Liver (tissue), 9 donors: ENCODE measurements around the gene HES5. TPM values are rescaled to one million over a fixed set of nuclear protein-coding genes. Genes with fewer than 3 reads are reported as not detected.

Experiments
- DNase-seq: peaks from one replicate; pipeline ENCODE4 v3.0.0-alpha.2; 2017; ENCODE audit warnings: low spot score
- H3K27ac ChIP-seq, 2 donors: one replicate each; pipeline ENCODE4 v1.7.0; 2013; ENCODE audit warnings: inconsistent platforms in 2 of 2, low read length in 2 of 2, control low read depth in 1 of 2, low read depth in 1 of 2, mild to moderate bottlenecking in 1 of 2
- H3K27me3 ChIP-seq, 4 donors: one replicate each; pipeline versions ENCODE4 v1.6.1 to v1.7.0; 2013; ENCODE audit warnings: low read length in 3 of 4, inconsistent platforms in 1 of 4, mild to moderate bottlenecking in 1 of 4, moderate library complexity in 1 of 4; ENCODE audit not compliant: control insufficient read depth in 4 of 4, insufficient read depth in 4 of 4
- H3K36me3 ChIP-seq, 4 donors: one replicate each; pipeline versions ENCODE4 v1.6.1 to v1.7.0; 2013; ENCODE audit warnings: low read length in 3 of 4, mild to moderate bottlenecking in 3 of 4, low read depth in 1 of 4, moderate library complexity in 1 of 4; ENCODE audit not compliant: control insufficient read depth in 4 of 4, insufficient read depth in 3 of 4
- H3K4me1 ChIP-seq, 4 donors: one replicate each; pipeline versions ENCODE4 v1.6.1 to v1.7.0; 2013; ENCODE audit warnings: low read length in 3 of 4, mild to moderate bottlenecking in 3 of 4, moderate library complexity in 1 of 4; ENCODE audit not compliant: control insufficient read depth in 4 of 4, insufficient read depth in 4 of 4
- H3K4me3 ChIP-seq, 3 donors: one replicate each; pipeline versions ENCODE4 v1.6.1 to v1.7.0; 2013; ENCODE audit warnings: low read length in 3 of 3, control low read depth in 1 of 3, low read depth in 1 of 3, mild to moderate bottlenecking in 1 of 3
- H3K9ac ChIP-seq, 2 donors: one replicate each; pipeline ENCODE4 v1.7.0; 2013; ENCODE audit warnings: low read length in 2 of 2, mild to moderate bottlenecking in 2 of 2, moderate library complexity in 2 of 2, control low read depth in 1 of 2, low read depth in 1 of 2
- H3K9me3 ChIP-seq, 4 donors: one replicate each; pipeline versions ENCODE4 v1.6.1 to v1.7.0; 2013; ENCODE audit warnings: low read length in 3 of 4; ENCODE audit not compliant: control insufficient read depth in 4 of 4
- ATF3 ChIP-seq: IDR thresholded peaks from 2 replicates; pipeline ENCODE4 v1.6.1; 2016; ENCODE audit warnings: antibody characterized with exemption
- EGR1 ChIP-seq, 2 donors: IDR thresholded peaks; 2 replicates each; pipeline ENCODE4 v1.6.1; 2016 to 2018; ENCODE audit warnings: antibody characterized with exemption in 2 of 2, low read depth in 2 of 2
- FOXA1 ChIP-seq: IDR thresholded peaks from 2 replicates; pipeline ENCODE4 v1.6.1; 2016; ENCODE audit warnings: antibody characterized with exemption
- FOXA2 ChIP-seq: IDR thresholded peaks from 2 replicates; pipeline ENCODE4 v1.6.1; 2016; ENCODE audit warnings: antibody characterized with exemption
- GABPA ChIP-seq, 2 donors: IDR thresholded peaks in 1 of 2; conservative IDR thresholded peaks in 1 of 2; 2 replicates each; pipeline ENCODE4 v1.6.1; 2016; ENCODE audit warnings: antibody characterized with exemption in 2 of 2, mild to moderate bottlenecking in 1 of 2, moderate library complexity in 1 of 2
- HNF4A ChIP-seq, 2 donors: conservative IDR thresholded peaks; 2 replicates each; pipeline ENCODE4 v1.6.1; 2016; ENCODE audit warnings: antibody characterized with exemption in 2 of 2, mild to moderate bottlenecking in 2 of 2
- HNF4G ChIP-seq: IDR thresholded peaks from 2 replicates; pipeline ENCODE4 v1.6.1; 2016; ENCODE audit warnings: antibody characterized with exemption
- JUND ChIP-seq, 2 donors: IDR thresholded peaks; 2 replicates each; pipeline ENCODE4 v1.6.1; 2016; ENCODE audit warnings: antibody characterized with exemption in 2 of 2
- MAX ChIP-seq: IDR thresholded peaks from 2 replicates; pipeline ENCODE4 v1.6.1; 2016; ENCODE audit warnings: antibody characterized with exemption
- NR2F2 ChIP-seq: IDR thresholded peaks from 2 replicates; pipeline ENCODE4 v1.6.1; 2016; ENCODE audit warnings: antibody characterized with exemption
- RAD21 ChIP-seq, 2 donors: IDR thresholded peaks; 2 replicates each; pipeline ENCODE4 v1.6.1; 2016; ENCODE audit warnings: antibody characterized with exemption in 2 of 2, mild to moderate bottlenecking in 2 of 2
- RXRA ChIP-seq, 2 donors: IDR thresholded peaks; 2 replicates each; pipeline ENCODE4 v1.6.1; 2017 to 2018; ENCODE audit warnings: antibody characterized with exemption in 2 of 2, mild to moderate bottlenecking in 1 of 2
- SP1 ChIP-seq: IDR thresholded peaks from 2 replicates; pipeline ENCODE4 v1.6.1; 2018; ENCODE audit warnings: antibody characterized with exemption, mild to moderate bottlenecking
- TAF1 ChIP-seq: conservative IDR thresholded peaks from 2 replicates; pipeline ENCODE4 v1.6.1; 2016; ENCODE audit warnings: antibody characterized with exemption, mild to moderate bottlenecking
- YY1 ChIP-seq: IDR thresholded peaks from 2 replicates; pipeline ENCODE4 v1.6.1; 2016; ENCODE audit warnings: antibody characterized with exemption, mild to moderate bottlenecking
- WGBS: extraction: QIAGEN DNeasy Blood & Tissue Kit; methylation state at CpG from one replicate; pipeline ENCODE4 v1.1.7; 2013; 5-methylcytosine and 5-hydroxymethylcytosine counted together
- polyA plus RNA-seq, 2 donors: library from polyadenylated mRNA; stranded (reverse) in 1 of 2; unstranded in 1 of 2; fragments of 200-250 nt in 1 of 2; fragments of >200 nt in 1 of 2; fragmentation: Nextera tagmentation in 1 of 2; extraction: Ambion mirVana in 1 of 2; gene quantifications; one replicate each; pipeline versions ENCODE4 v1.2.1 to v1.2.3, GENCODE V29; 2013 to 2015
- total RNA-seq, 2 donors: library from RNA; depleted of rRNA; stranded (reverse); fragments of >200 nt; gene quantifications; one replicate each; pipeline ENCODE4 v1.2.3, GENCODE V29; 2014
- TF ChIP-seq, protein P1 (sequence below): IDR thresholded peaks from 2 replicates; pipeline ENCODE4 v1.6.1; 2016; ENCODE audit warnings: antibody characterized with exemption
- TF ChIP-seq, protein P2 (sequence below): fragments of 150-350 bp; IDR thresholded peaks from 2 replicates; pipeline ENCODE4 v1.5.1; 2017; ENCODE audit warnings: improper control_type of control experiment, low read depth, low read length; ENCODE audit not compliant: missing input control
- donor health status: healthy.
- donor health status: healthy.
- donor health status: healthy.
- donor health status: healthy.
- donor health status: healthy.

Gene HES5
- total and polyA plus RNA-seq, 4 donors: 0.08 to 0.93 TPM; not detected in 2

GRCh38 chr1:2516124-2516523 lies 13.9 kb downstream of the HES5 start:
- WGBS: 96% methylated on average over 17 of the region's 17 CpGs
- no peak for DNase-seq
- H3K4me1 ChIP-seq: no peaks in the 10 kb centered on the region
- H3K36me3 ChIP-seq: peaks cover 31 to 89% (median 48%) of the 10 kb centered on the region in 4 donors
- H3K4me3 ChIP-seq: no peak overlapping the region
- no peaks in the 10 kb centered on the region for H3K9me3 ChIP-seq
- H3K27me3 ChIP-seq: no peaks in the 10 kb centered on the region
- no peak overlapping the region for H3K27ac ChIP-seq
- TF ChIP-seq HNF4G: no peak
- TF ChIP-seq MAX: no peak
- no peak for TF ChIP-seq NR2F2
- no peak for TF ChIP-seq RXRA (IDR thresholded peaks at IDR 0.05)
- TF ChIP-seq, protein P1, sequence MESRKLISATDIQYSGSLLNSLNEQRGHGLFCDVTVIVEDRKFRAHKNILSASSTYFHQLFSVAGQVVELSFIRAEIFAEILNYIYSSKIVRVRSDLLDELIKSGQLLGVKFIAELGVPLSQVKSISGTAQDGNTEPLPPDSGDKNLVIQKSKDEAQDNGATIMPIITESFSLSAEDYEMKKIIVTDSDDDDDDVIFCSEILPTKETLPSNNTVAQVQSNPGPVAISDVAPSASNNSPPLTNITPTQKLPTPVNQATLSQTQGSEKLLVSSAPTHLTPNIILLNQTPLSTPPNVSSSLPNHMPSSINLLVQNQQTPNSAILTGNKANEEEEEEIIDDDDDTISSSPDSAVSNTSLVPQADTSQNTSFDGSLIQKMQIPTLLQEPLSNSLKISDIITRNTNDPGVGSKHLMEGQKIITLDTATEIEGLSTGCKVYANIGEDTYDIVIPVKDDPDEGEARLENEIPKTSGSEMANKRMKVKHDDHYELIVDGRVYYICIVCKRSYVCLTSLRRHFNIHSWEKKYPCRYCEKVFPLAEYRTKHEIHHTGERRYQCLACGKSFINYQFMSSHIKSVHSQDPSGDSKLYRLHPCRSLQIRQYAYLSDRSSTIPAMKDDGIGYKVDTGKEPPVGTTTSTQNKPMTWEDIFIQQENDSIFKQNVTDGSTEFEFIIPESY: no peak
- TF ChIP-seq YY1: no peak
- TF ChIP-seq TAF1: no peak
- TF ChIP-seq SP1: no peak
- no peak for TF ChIP-seq FOXA1
- no peak overlapping the region for H3K9ac ChIP-seq

DNA sequence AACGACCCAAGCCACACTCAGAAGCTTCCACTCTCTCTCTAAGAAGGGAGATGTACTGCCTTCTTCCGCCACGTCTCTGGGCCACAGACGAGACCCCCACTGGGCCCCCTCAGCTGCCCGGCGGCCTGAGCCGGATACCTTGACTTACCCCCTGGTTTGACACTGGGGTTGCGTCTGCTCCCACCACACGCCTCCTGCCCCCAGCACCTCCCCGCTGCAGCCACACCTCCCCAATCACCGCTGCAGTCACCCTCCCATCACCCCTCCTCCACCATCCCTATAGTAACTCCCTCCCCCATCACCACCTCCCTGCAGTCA lies 14.3 kb downstream of the HES5 start:
- TF ChIP-seq, protein P2, sequence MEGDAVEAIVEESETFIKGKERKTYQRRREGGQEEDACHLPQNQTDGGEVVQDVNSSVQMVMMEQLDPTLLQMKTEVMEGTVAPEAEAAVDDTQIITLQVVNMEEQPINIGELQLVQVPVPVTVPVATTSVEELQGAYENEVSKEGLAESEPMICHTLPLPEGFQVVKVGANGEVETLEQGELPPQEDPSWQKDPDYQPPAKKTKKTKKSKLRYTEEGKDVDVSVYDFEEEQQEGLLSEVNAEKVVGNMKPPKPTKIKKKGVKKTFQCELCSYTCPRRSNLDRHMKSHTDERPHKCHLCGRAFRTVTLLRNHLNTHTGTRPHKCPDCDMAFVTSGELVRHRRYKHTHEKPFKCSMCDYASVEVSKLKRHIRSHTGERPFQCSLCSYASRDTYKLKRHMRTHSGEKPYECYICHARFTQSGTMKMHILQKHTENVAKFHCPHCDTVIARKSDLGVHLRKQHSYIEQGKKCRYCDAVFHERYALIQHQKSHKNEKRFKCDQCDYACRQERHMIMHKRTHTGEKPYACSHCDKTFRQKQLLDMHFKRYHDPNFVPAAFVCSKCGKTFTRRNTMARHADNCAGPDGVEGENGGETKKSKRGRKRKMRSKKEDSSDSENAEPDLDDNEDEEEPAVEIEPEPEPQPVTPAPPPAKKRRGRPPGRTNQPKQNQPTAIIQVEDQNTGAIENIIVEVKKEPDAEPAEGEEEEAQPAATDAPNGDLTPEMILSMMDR: no peak
- TF ChIP-seq HNF4G: no peak
- no peak for TF ChIP-seq EGR1 (IDR thresholded peaks at IDR 0.05; ENCODE audit: low read depth in 2 of 2)
- no peak for TF ChIP-seq FOXA2
- no peak for TF ChIP-seq RAD21 (IDR thresholded peaks at IDR 0.05)
- 97% methylated on average over 11 of the region's 11 CpGs for WGBS
- Histone ChIP-seq H3K27me3 (no peaks in the 10 kb centered on the region), H3K36me3 (peaks cover 27 to 91% (median 47%) of the 10 kb centered on the region in 4 donors), H3K9ac (no peak overlapping the region), H3K4me1 (no peaks in the 10 kb centered on the region), H3K4me3 (no peak overlapping the region), H3K9me3 (no peaks in the 10 kb centered on the region), H3K27ac (no peak overlapping the region)
- no peak for DNase-seq

- H3K9me3 ChIP-seq: no peaks in the 10 kb centered on the region
- TF ChIP-seq, protein P1: no peak
- TF ChIP-seq ATF3 (no peak), JUND (IDR thresholded peaks at IDR 0.05) (no peak), EGR1 (IDR thresholded peaks at IDR 0.05; ENCODE audit: low read depth in 2 of 2) (no peak), HNF4A (conservative IDR thresholded peaks at IDR 0.05) (no peak), FOXA1 (no peak), SP1 (no peak), MAX (no peak), RAD21 (IDR thresholded peaks at IDR 0.05) (no peak), YY1 (no peak), NR2F2 (no peak), GABPA (IDR thresholded peaks at IDR 0.05 in 1 of 2, conservative IDR thresholded peaks at IDR 0.05 in 1 of 2) (no peak)
- TF ChIP-seq, protein P2: no peak
- no peaks in the 10 kb centered on the region for H3K27me3 ChIP-seq
- no peak overlapping the region for H3K27ac ChIP-seq
- H3K4me1 ChIP-seq: peaks cover 0 to 5% (median 4%) of the 10 kb centered on the region in 4 donors
- no peak overlapping the region for H3K4me3 ChIP-seq
- DNase-seq: no peak
- peaks cover 24 to 92% (median 48%) of the 10 kb centered on the region in 4 donors for H3K36me3 ChIP-seq
- 94% methylated on average over 45 of the region's 45 CpGs for WGBS
- H3K9ac ChIP-seq: no peak overlapping the region
Observed at GRCh38 chr1:2514863-2515762, 14.9 kb downstream of the HES5 start.
